Mucosa of rectum (tissue), 2 donors: ENCODE results near the gene TOE1.

Experiments used
- H3K27ac ChIP-seq, 2 donors: one replicate each; pipeline ENCODE4 v1.7.0; 2013; ENCODE audit warnings: inconsistent platforms in 2 of 2, low read depth in 2 of 2, low read length in 2 of 2
- H3K27me3 ChIP-seq, 2 donors: one replicate each; pipeline ENCODE4 v1.7.0; 2013; ENCODE audit warnings: low read length in 2 of 2; ENCODE audit not compliant: control insufficient read depth in 2 of 2, insufficient read depth in 2 of 2
- H3K36me3 ChIP-seq, 2 donors: one replicate each; pipeline ENCODE4 v1.7.0; 2013; ENCODE audit warnings: low read length in 2 of 2; ENCODE audit not compliant: control insufficient read depth in 2 of 2, insufficient read depth in 2 of 2
- H3K4me1 ChIP-seq, 2 donors: one replicate each; pipeline ENCODE4 v1.7.0; 2013; ENCODE audit warnings: low read length in 2 of 2, mild to moderate bottlenecking in 1 of 2; ENCODE audit not compliant: control insufficient read depth in 2 of 2, insufficient read depth in 2 of 2
- H3K4me3 ChIP-seq, 2 donors: one replicate each; pipeline ENCODE4 v1.7.0; 2013; ENCODE audit warnings: low read length in 2 of 2
- H3K9ac ChIP-seq, 2 donors: one replicate each; pipeline ENCODE4 v1.7.0; 2013; ENCODE audit warnings: low read length in 2 of 2, low read depth in 1 of 2, mild to moderate bottlenecking in 1 of 2
- H3K9me3 ChIP-seq, 2 donors: one replicate each; pipeline ENCODE4 v1.7.0; 2013; ENCODE audit warnings: low read length in 2 of 2; ENCODE audit not compliant: control insufficient read depth in 2 of 2
- donor health status: healthy.
- donor health status: Normal muscosa, but diverticular disease.

The TOE1 gene

GRCh38 chr1:45304311-45305081 is 35.5 kb upstream of the TOE1 start:
- no peaks in the 10 kb centered on the region for H3K9me3 ChIP-seq

GRCh38 chr1:45305231-45305630 is 34.7 kb upstream of the TOE1 start:
- no peaks in the 10 kb centered on the region for H3K9me3 ChIP-seq
- no peak overlapping the region for H3K4me3 ChIP-seq
- peak overlapping the region in 1 of 2 donors; percentile 94 for H3K27ac ChIP-seq
- peaks cover 9 to 14% of the 10 kb centered on the region in 2 donors for H3K4me1 ChIP-seq
- no peak overlapping the region for H3K9ac ChIP-seq
- H3K27me3 ChIP-seq = no peaks in the 10 kb centered on the region
- H3K36me3 ChIP-seq = no peaks in the 10 kb centered on the region

More at GRCh38 chr1:45304311-45305081, 35.5 kb upstream of the TOE1 start:
- no peaks in the 10 kb centered on the region for H3K27me3 ChIP-seq
- peaks cover 9 to 14% of the 10 kb centered on the region in 2 donors for H3K4me1 ChIP-seq
- no peaks in the 10 kb centered on the region for H3K36me3 ChIP-seq
- H3K27ac ChIP-seq = peak overlapping the region; percentile 85 to 94
- H3K9ac ChIP-seq = peak overlapping the region; percentile 78 to 86
- peak overlapping the region; percentile 86 to 91 for H3K4me3 ChIP-seq

- no peak overlapping the region for H3K27ac ChIP-seq
- no peaks in the 10 kb centered on the region for H3K9me3 ChIP-seq
- H3K9ac ChIP-seq = no peak overlapping the region
- no peaks in the 10 kb centered on the region for H3K27me3 ChIP-seq
- H3K4me1 ChIP-seq = peaks cover 9 to 14% of the 10 kb centered on the region in 2 donors
- H3K4me3 ChIP-seq = no peak overlapping the region
- H3K36me3 ChIP-seq = no peaks in the 10 kb centered on the region
Observed at GRCh38 chr1:45306319-45306718, 33.7 kb upstream of the TOE1 start.

- no peaks in the 10 kb centered on the region for H3K27me3 ChIP-seq
- H3K9ac ChIP-seq = no peak overlapping the region
- H3K4me3 ChIP-seq = no peak overlapping the region
- H3K27ac ChIP-seq = no peak overlapping the region
- no peaks in the 10 kb centered on the region for H3K36me3 ChIP-seq
- no peaks in the 10 kb centered on the region for H3K9me3 ChIP-seq
- H3K4me1 ChIP-seq = peaks cover 9 to 14% of the 10 kb centered on the region in 2 donors
Observed at GRCh38 chr1:45306905-45307304, 33.1 kb upstream of the TOE1 start.

- H3K27ac ChIP-seq = no peak overlapping the region
- H3K4me3 ChIP-seq = no peak overlapping the region
- H3K4me1 ChIP-seq = no peaks in the 10 kb centered on the region
- H3K27me3 ChIP-seq = no peaks in the 10 kb centered on the region
- H3K36me3 ChIP-seq = no peaks in the 10 kb centered on the region
- no peaks in the 10 kb centered on the region for H3K9me3 ChIP-seq
- no peak overlapping the region for H3K9ac ChIP-seq
Observed at GRCh38 chr1:45314266-45314665, 25.7 kb upstream of the TOE1 start.

GRCh38 chr1:45317166-45317565 is 22.8 kb upstream of the TOE1 start:
- no peaks in the 10 kb centered on the region for H3K9me3 ChIP-seq
- H3K9ac ChIP-seq = no peak overlapping the region
- H3K4me1 ChIP-seq = peaks cover 0 to 3% of the 10 kb centered on the region in 2 donors
- H3K36me3 ChIP-seq = no peaks in the 10 kb centered on the region
- H3K27me3 ChIP-seq = no peaks in the 10 kb centered on the region
- H3K4me3 ChIP-seq = no peak overlapping the region
- H3K27ac ChIP-seq = no peak overlapping the region

GRCh38 chr1:45319761-45320160 is 20.2 kb upstream of the TOE1 start:
- no peaks in the 10 kb centered on the region for H3K27me3 ChIP-seq
- H3K9ac ChIP-seq = no peak overlapping the region
- no peaks in the 10 kb centered on the region for H3K9me3 ChIP-seq
- no peaks in the 10 kb centered on the region for H3K36me3 ChIP-seq
- H3K4me1 ChIP-seq = peaks cover 0 to 3% of the 10 kb centered on the region in 2 donors
- H3K4me3 ChIP-seq = no peak overlapping the region
- no peak overlapping the region for H3K27ac ChIP-seq

- H3K4me1 ChIP-seq = peaks cover 3 to 7% of the 10 kb centered on the region in 2 donors
- no peak overlapping the region for H3K9ac ChIP-seq
- no peaks in the 10 kb centered on the region for H3K27me3 ChIP-seq
- no peak overlapping the region for H3K4me3 ChIP-seq
- H3K9me3 ChIP-seq = no peaks in the 10 kb centered on the region
- H3K27ac ChIP-seq = no peak overlapping the region
- H3K36me3 ChIP-seq = no peaks in the 10 kb centered on the region
Observed at GRCh38 chr1:45321444-45321843, 18.5 kb upstream of the TOE1 start.

- no peak overlapping the region for H3K9ac ChIP-seq
- no peak overlapping the region for H3K27ac ChIP-seq
- H3K36me3 ChIP-seq = no peaks in the 10 kb centered on the region
- peaks cover 14 to 18% of the 10 kb centered on the region in 2 donors for H3K4me1 ChIP-seq
- no peaks in the 10 kb centered on the region for H3K9me3 ChIP-seq
- H3K27me3 ChIP-seq = no peaks in the 10 kb centered on the region
- H3K4me3 ChIP-seq = no peak overlapping the region
Observed at GRCh38 chr1:45322486-45323040, 17.4 kb upstream of the TOE1 start.

- peaks cover 20 to 30% of the 10 kb centered on the region in 2 donors for H3K4me1 ChIP-seq
- H3K36me3 ChIP-seq = peaks cover under 1 to 10% of the 10 kb centered on the region in 2 donors
- peak overlapping the region in 1 of 2 donors; percentile 63 for H3K9ac ChIP-seq
- no peak overlapping the region for H3K27ac ChIP-seq
- H3K27me3 ChIP-seq = no peaks in the 10 kb centered on the region
- peak overlapping the region; percentile 75 to 81 for H3K4me3 ChIP-seq
- H3K9me3 ChIP-seq = no peaks in the 10 kb centered on the region
Observed at GRCh38 chr1:45325851-45326506, 14.0 kb upstream of the TOE1 start.
